Activated gamma-delta T cell treated with anti-CD3 and anti-CD28 coated beads, Interleukin-2, amount 50 U/mL, for 16 hours (primary cell): ENCODE results near the gene UAP1.
A peak's percentile ranks its signal among the peaks of the same experiment; 100 is the strongest.

ENCODE experiments used
- DNase-seq: peaks from one replicate; pipeline ENCODE4 v3.0.0-alpha.2; 2020; ENCODE audit warnings: low read depth

Gene UAP1

GRCh38 chr1:162561616-162562469 is at the start of gene UAP1:
Gene UAP1, plus strand, starts transcription at chr1:162561722. Its CDS starts 4,347 bp downstream, at chr1:162566069.
- DNase-seq, result peak; percentile 3

GRCh38 chr1:162527314-162527713 is 34.2 kb upstream of the UAP1 start:
- no peak for DNase-seq

GRCh38 chr1:162530307-162530987 is 31.1 kb upstream of the UAP1 start:
- no peak for DNase-seq

- DNase-seq, result no peak
Measured at GRCh38 chr1:162530988-162531319, 30.6 kb upstream of the UAP1 start.

- DNase-seq, result no peak
Measured at GRCh38 chr1:162535501-162535900, 26.0 kb upstream of the UAP1 start.

- DNase-seq, result no peak
Measured at GRCh38 chr1:162536511-162536910, 25.0 kb upstream of the UAP1 start.

- DNase-seq, result no peak
Measured at GRCh38 chr1:162537216-162537615, 24.3 kb upstream of the UAP1 start.

GRCh38 chr1:162538815-162539431 is 22.6 kb upstream of the UAP1 start:
- DNase-seq, result no peak

GRCh38 chr1:162541619-162542141 is 19.8 kb upstream of the UAP1 start:
- no peak for DNase-seq

- no peak for DNase-seq
Measured at GRCh38 chr1:162543228-162543627, 18.3 kb upstream of the UAP1 start.

GRCh38 chr1:162548170-162548569 is 13.4 kb upstream of the UAP1 start:
- DNase-seq, result no peak

- no peak for DNase-seq
Measured at GRCh38 chr1:162549001-162549400, 12.5 kb upstream of the UAP1 start.

- no peak for DNase-seq
Measured at GRCh38 chr1:162550925-162551324, 10.6 kb upstream of the UAP1 start.

GRCh38 chr1:162551969-162552683 is 9.4 kb upstream of the UAP1 start:
- DNase-seq, result no peak

- DNase-seq, result no peak
Measured at GRCh38 chr1:162552684-162553252, 8.8 kb upstream of the UAP1 start.

GRCh38 chr1:162554258-162554657 is 7.3 kb upstream of the UAP1 start:
- DNase-seq, result no peak

- DNase-seq, result no peak
Measured at GRCh38 chr1:162557536-162557935, 4.0 kb upstream of the UAP1 start.

- no peak for DNase-seq
Measured at GRCh38 chr1:162560303-162561036, 1.1 kb upstream of the UAP1 start.

GRCh38 chr1:162561037-162561615 is 396 bp upstream of the UAP1 start:
- peak; percentile 97 for DNase-seq

GRCh38 chr1:162562470-162562828 is 927 bp downstream of the UAP1 start:
- DNase-seq, result no peak

GRCh38 chr1:162564762-162565218 is 3.3 kb downstream of the UAP1 start:
- no peak for DNase-seq
